HEK293 (cell line): ENCODE data around the gene ELP6.

Experiments used
- CTCF ChIA-PET: fragments of 350-600 bp; formaldehyde crosslinking; extraction: SDS; loops from one replicate; lab custom pipeline; 2021; ENCODE audit warnings: antibody characterized with exemption; lab: Yijun Ruan, JAX
- POLR2A ChIA-PET: fragments of 300-600 bp; formaldehyde crosslinking; extraction: SDS; loops from one replicate; lab custom pipeline; 2020; ENCODE audit warnings: antibody characterized with exemption, inconsistent platforms; lab: Yijun Ruan, JAX
- H3K27ac ChIP-seq: fragments of 200-500 bp; sonication (Bioruptor generic); 2 replicates; pipeline ENCODE4 v1.5.1; 2014; ENCODE audit warnings: low read depth, low read length, control low read depth, inconsistent platforms; ENCODE audit errors: extremely low read depth
- H3K36me3 ChIP-seq, 2 experiments: fragments of 200-500 bp in 1 of 2; sonication (Bioruptor generic) in 1 of 2; 1 replicate in 1 of 2; 2 replicates in 1 of 2; pipeline ENCODE4 v1.5.1; 2014 to 2017; ENCODE audit warnings: inconsistent platforms in 2 of 2, low read length in 2 of 2; ENCODE audit not compliant: control insufficient read depth in 2 of 2, insufficient read depth in 1 of 2
- H3K4me1 ChIP-seq: fragments of 200-500 bp; sonication (Bioruptor generic); 2 replicates; pipeline ENCODE4 v1.5.1; 2014; ENCODE audit warnings: mild to moderate bottlenecking, low read length, inconsistent platforms; ENCODE audit not compliant: control insufficient read depth, insufficient read depth
- H3K4me3 ChIP-seq: 2 replicates; pipeline ENCODE4 v1.5.1; 2011; ENCODE audit warnings: low read depth, mild to moderate bottlenecking, control low read depth, low read length, moderate library complexity
- H3K9me3 ChIP-seq: fragments of 200-500 bp; sonication (Bioruptor generic); 2 replicates; pipeline ENCODE4 v1.5.1; 2014; ENCODE audit warnings: low read depth, low read length, inconsistent platforms; ENCODE audit not compliant: control insufficient read depth, insufficient read depth
- EGR2 ChIP-seq: fragments of 450-650 bp; formaldehyde crosslinking; IDR thresholded peaks from 2 replicates; pipeline ENCODE4 v1.5.1; 2016; ENCODE audit warnings: low read depth, missing biosample characterization, missing genetic modification characterization
- HIC1 ChIP-seq: fragments of 450-650 bp; formaldehyde crosslinking; IDR thresholded peaks from 2 replicates; pipeline ENCODE4 v1.5.1; 2016; ENCODE audit warnings: missing biosample characterization, missing genetic modification characterization
- KLF7 ChIP-seq: fragments of 450-650 bp; formaldehyde crosslinking; IDR thresholded peaks from 2 replicates; pipeline ENCODE4 v1.5.1; 2016; ENCODE audit warnings: missing biosample characterization, missing genetic modification characterization, borderline replicate concordance
- PATZ1 ChIP-seq: fragments of 450-650 bp; formaldehyde crosslinking; IDR thresholded peaks from 2 replicates; pipeline ENCODE4 v1.5.1; 2016; ENCODE audit warnings: missing biosample characterization, missing genetic modification characterization
- PRDM1 ChIP-seq: fragments of 450-650 bp; formaldehyde crosslinking; IDR thresholded peaks from 2 replicates; pipeline ENCODE4; 2016; ENCODE audit warnings: missing biosample characterization, missing genetic modification characterization
- SALL2 ChIP-seq: fragments of 450-650 bp; formaldehyde crosslinking; IDR thresholded peaks from 2 replicates; pipeline ENCODE4 v1.5.0; 2017; ENCODE audit warnings: missing biosample characterization, mild to moderate bottlenecking, missing genetic modification characterization, borderline replicate concordance
- SP2 ChIP-seq: fragments of 450-650 bp; formaldehyde crosslinking; IDR thresholded peaks from 2 replicates; pipeline ENCODE4 v1.5.1; 2016; ENCODE audit warnings: missing biosample characterization, missing genetic modification characterization
- YY2 ChIP-seq: fragments of 450-650 bp; formaldehyde crosslinking; IDR thresholded peaks from 2 replicates; pipeline ENCODE4 v1.5.1; 2016; ENCODE audit warnings: missing biosample characterization, missing genetic modification characterization
- ZEB2 ChIP-seq: fragments of 450-650 bp; formaldehyde crosslinking; IDR thresholded peaks from 2 replicates; pipeline ENCODE4 v1.5.1; 2016; ENCODE audit warnings: missing biosample characterization, missing genetic modification characterization
- ZFHX2 ChIP-seq: fragments of 450-650 bp; formaldehyde crosslinking; conservative IDR thresholded peaks from 2 replicates; pipeline ENCODE4 v1.5.1; 2016; ENCODE audit warnings: missing biosample characterization, missing genetic modification characterization
- ZIC2 ChIP-seq: fragments of 450-650 bp; formaldehyde crosslinking; IDR thresholded peaks from 2 replicates; pipeline ENCODE4 v1.5.1; 2016; ENCODE audit warnings: missing biosample characterization, missing genetic modification characterization
- ZNF148 ChIP-seq: fragments of 450-650 bp; formaldehyde crosslinking; IDR thresholded peaks from 2 replicates; pipeline ENCODE4 v1.5.0; 2017; ENCODE audit warnings: missing biosample characterization, missing genetic modification characterization, borderline replicate concordance
- ZNF211 ChIP-seq: fragments of 450-650 bp; formaldehyde crosslinking; IDR thresholded peaks from 2 replicates; pipeline ENCODE4 v1.5.1; 2016; ENCODE audit warnings: low read depth, missing biosample characterization, missing genetic modification characterization
- ZNF274 ChIP-seq, 2 experiments: fragments of 200-500 bp in 1 of 2; fragments of 450-650 bp in 1 of 2; sonication (Bioruptor generic) in 1 of 2; formaldehyde crosslinking in 1 of 2; IDR thresholded peaks; 2 replicates each; pipeline versions ENCODE4 v1.5.1 to v1.6.1; 2014 to 2016; ENCODE audit warnings: borderline replicate concordance in 1 of 2, inconsistent platforms in 1 of 2, low read length in 1 of 2, missing biosample characterization in 1 of 2, missing genetic modification characterization in 1 of 2
- ZNF311 ChIP-seq: fragments of 450-650 bp; formaldehyde crosslinking; IDR thresholded peaks from 2 replicates; pipeline ENCODE4 v1.5.1; 2017; ENCODE audit warnings: missing biosample characterization, missing genetic modification characterization, borderline replicate concordance
- ZNF37A ChIP-seq: fragments of 450-650 bp; IDR thresholded peaks from 2 replicates; pipeline ENCODE4 v1.5.1; 2018; ENCODE audit warnings: missing biosample characterization, missing genetic modification characterization
- ZNF513 ChIP-seq: fragments of 450-650 bp; IDR thresholded peaks from 2 replicates; pipeline ENCODE4 v1.5.1; 2018; ENCODE audit warnings: missing biosample characterization, missing genetic modification characterization
- ZNF549 ChIP-seq: fragments of 450-650 bp; IDR thresholded peaks from 2 replicates; pipeline ENCODE4 v1.5.1; 2018; ENCODE audit warnings: missing biosample characterization, missing genetic modification characterization, mild to moderate bottlenecking, inconsistent platforms, moderate library complexity
- ZNF558 ChIP-seq: fragments of 450-650 bp; formaldehyde crosslinking; IDR thresholded peaks from 2 replicates; pipeline ENCODE4 v1.5.1; 2016; ENCODE audit warnings: missing biosample characterization, missing genetic modification characterization
- ZNF585B ChIP-seq: fragments of 450-650 bp; formaldehyde crosslinking; IDR thresholded peaks from 2 replicates; pipeline ENCODE4 v1.5.1; 2016; ENCODE audit warnings: missing biosample characterization, missing genetic modification characterization
- ZNF629 ChIP-seq: fragments of 450-650 bp; formaldehyde crosslinking; IDR thresholded peaks from 2 replicates; pipeline ENCODE4 v1.5.1; 2017; ENCODE audit warnings: missing biosample characterization, missing genetic modification characterization

The ELP6 gene

GRCh38 chr3:47542471-47543173 lies 29.1 kb upstream of the ELP6 start:
- Histone ChIP-seq H3K27ac (no peak overlapping the region), H3K4me3 (no peak overlapping the region), H3K9me3 (no peaks in the 10 kb centered on the region), H3K4me1 (no peaks in the 10 kb centered on the region), H3K36me3 (no peaks in the 10 kb centered on the region)
- CTCF ChIA-PET, result no interaction called here
- POLR2A ChIA-PET, result interaction anchor here (0.6 kb wide), 1 partner anchor 33 kb away, joined by 3 read pairs; no protein-coding TSS in a partner anchor
- TF ChIP-seq ZIC2 (peak; percentile 50), PATZ1 (tag by site-specific recombination) (no peak), ZFHX2 (tag by site-specific recombination) (peak; percentile 89), SP2 (tag by site-specific recombination) (peak; percentile 21; the same call in 1 of the 2 replicates), KLF7 (tag by site-specific recombination) (no peak), EGR2 (tag by site-specific recombination) (peak; percentile 74)

GRCh38 chr3:47541583-47542108 lies 28.1 kb upstream of the ELP6 start:
- Histone ChIP-seq H3K4me1 (no peaks in the 10 kb centered on the region), H3K9me3 (no peaks in the 10 kb centered on the region), H3K4me3 (no peak overlapping the region), H3K27ac (no peak overlapping the region), H3K36me3 (no peaks in the 10 kb centered on the region)
- POLR2A ChIA-PET, result no interaction called here
- TF ChIP-seq SALL2 (no peak), ZNF585B (tag by site-specific recombination) (no peak), ZEB2 (tag by site-specific recombination) (no peak)
- CTCF ChIA-PET, result interaction anchor here (0.6 kb wide), 1 partner anchor 65 kb away, joined by 3 read pairs; no protein-coding TSS in a partner anchor

GRCh38 chr3:47540281-47540680 lies 26.8 kb upstream of the ELP6 start:
- CTCF ChIA-PET, result no interaction called here
- POLR2A ChIA-PET, result no interaction called here
- TF ChIP-seq ZNF211 (tag by site-specific recombination) (no peak), HIC1 (no peak), ZNF148 (tag by site-specific recombination) (no peak), ZNF549 (no peak), YY2 (tag by site-specific recombination) (no peak), ZNF558 (no peak), PRDM1 (tag by site-specific recombination) (no peak), ZNF37A (no peak), ZNF513 (tag by site-specific recombination) (no peak), ZNF311 (tag by site-specific recombination) (no peak), ZNF274 (IDR thresholded peaks at IDR 0.05; ENCODE audit: low read length) (no peak), ZNF274 (tag by site-specific recombination; IDR thresholded peaks at IDR 0.05; ENCODE audit: borderline replicate concordance) (no peak), ZNF629 (tag by site-specific recombination) (no peak)

More at GRCh38 chr3:47540281-47540680, 26.8 kb upstream of the ELP6 start:
- Histone ChIP-seq H3K27ac (no peak overlapping the region), H3K4me1 (no peaks in the 10 kb centered on the region), H3K36me3 (no peaks in the 10 kb centered on the region), H3K4me3 (no peak overlapping the region), H3K9me3 (no peaks in the 10 kb centered on the region)
